Sigmoid colon (tissue), 7 donors: ENCODE measurements around the gene DNER. TPM values are rescaled to one million over a fixed set of nuclear protein-coding genes. Genes with fewer than 3 reads are reported as not detected.

Experiments
- DNase-seq: peaks from one replicate; pipeline ENCODE4 v3.0.0-alpha.2; 2019
- H3K27ac ChIP-seq, 4 donors: fragments of 200-600 bp; sonication (generic); one replicate each; pipeline ENCODE4 v1.5.1; 2016 to 2019; ENCODE audit warnings: mild to moderate bottlenecking in 1 of 4
- H3K27me3 ChIP-seq, 3 donors: fragments of 200-600 bp; sonication (generic); one replicate each; pipeline ENCODE4 v1.5.1; 2019; ENCODE audit warnings: mild to moderate bottlenecking in 1 of 3
- H3K36me3 ChIP-seq, 4 donors: fragments of 200-600 bp; sonication (generic); one replicate each; pipeline ENCODE4 v1.5.1; 2016 to 2019
- H3K4me1 ChIP-seq, 4 donors: fragments of 200-600 bp; sonication (generic); one replicate each; pipeline ENCODE4 v1.5.1; 2017 to 2019
- H3K4me3 ChIP-seq, 4 donors: fragments of 200-600 bp; sonication (generic); one replicate each; pipeline ENCODE4 v1.5.1; 2017 to 2019; ENCODE audit warnings: mild to moderate bottlenecking in 2 of 4, moderate library complexity in 1 of 4
- H3K9me3 ChIP-seq, 4 donors: fragments of 200-600 bp in 3 of 4; sonication (generic) in 3 of 4; one replicate each; pipeline versions ENCODE4 v1.5.1 to v1.6.1; 2013 to 2019
- EP300 ChIP-seq, 4 donors: sonication (generic); formaldehyde crosslinking; IDR thresholded peaks; one replicate each; pipeline ENCODE4 v1.6.1; 2017; ENCODE audit warnings: antibody characterized with exemption in 4 of 4
- POLR2A ChIP-seq, 2 donors: fragments of 450-650 bp; IDR thresholded peaks; one replicate each; pipeline ENCODE4 v1.6.1; 2016; ENCODE audit warnings: antibody characterized with exemption in 2 of 2, mild to moderate bottlenecking in 2 of 2, moderate library complexity in 2 of 2
- POLR2AphosphoS5 ChIP-seq, 4 donors: sonication (generic); formaldehyde crosslinking; IDR thresholded peaks; one replicate each; pipeline ENCODE4 v1.6.1; 2017; ENCODE audit warnings: antibody characterized with exemption in 4 of 4
- WGBS, 2 donors: extraction: QIAGEN DNeasy Blood & Tissue Kit; methylation state at CpG; one replicate each; pipeline ENCODE4 v1.1.7; 2013; 5-methylcytosine and 5-hydroxymethylcytosine counted together
- intact Hi-C: fragments of 100-400 bp; cut with DNase I; formaldehyde crosslinking; loops from one replicate; pipeline ENCODE4 v1.15.1; 2023
- polyA plus RNA-seq, 3 donors: library from polyadenylated mRNA; stranded (reverse); fragments of 200-250 nt; gene quantifications; one replicate each; pipeline ENCODE4 v1.2.3, GENCODE V29; 2013
- total RNA-seq, 4 donors: library from RNA; depleted of rRNA; stranded (reverse); fragments of >200 nt; gene quantifications; one replicate each; pipeline ENCODE4 v1.1.0, GENCODE V29; 2016
- TF ChIP-seq, protein P1 (sequence below), 4 experiments: fragments of 450-650 bp in 3 of 4; fragments of 200-600 bp in 1 of 4; IDR thresholded peaks; one replicate each; pipeline ENCODE4 v1.5.1; 2016 to 2019; ENCODE audit warnings: antibody characterized with exemption in 4 of 4, mild to moderate bottlenecking in 3 of 4, moderate library complexity in 2 of 4
- donor health status: healthy with polysubstance abuse.
- donor health status: Bipolar disorder and iron deficiency.
- donor health status: healthy.

Gene DNER
- total and polyA plus RNA-seq, 7 donors: 2.7 to 17.7 (median 9.9) TPM; not detected in 1

DNA sequence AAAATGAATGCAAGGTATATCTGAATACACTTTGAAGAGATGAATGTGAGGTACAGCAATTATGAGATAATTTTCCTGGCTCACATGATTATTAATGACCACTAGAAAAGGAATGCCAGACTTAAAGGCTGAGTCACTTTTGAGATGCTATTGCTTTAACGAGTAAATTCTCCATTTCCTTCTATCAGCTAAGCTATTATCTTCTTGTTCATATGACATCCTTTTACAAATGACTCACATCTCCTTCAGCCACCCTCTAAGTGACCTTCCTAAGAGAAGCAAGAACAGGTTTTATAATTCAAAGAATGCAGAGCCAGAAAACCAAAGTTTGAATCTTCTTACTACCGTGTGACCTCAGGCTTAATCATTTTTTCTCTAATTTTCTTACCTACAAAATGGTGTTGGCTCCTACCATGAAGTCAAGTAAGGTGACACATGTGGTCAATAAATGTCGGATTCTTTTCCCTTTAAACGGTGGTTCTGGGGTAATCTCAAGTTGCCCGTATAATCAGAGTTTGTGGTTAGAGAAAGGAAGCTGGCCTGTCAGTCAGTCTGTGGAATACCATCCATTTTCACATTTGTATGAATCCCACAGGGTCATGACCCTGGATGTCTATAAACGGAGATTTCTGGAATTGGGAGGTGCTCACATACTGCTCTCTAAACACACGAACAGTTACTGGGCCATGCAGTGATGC, 259.3 kb downstream of the DNER start:
- no peak for DNase-seq
- 61 to 66% methylated on average over 7 of the region's 7 CpGs for WGBS, 2 donors

DNA sequence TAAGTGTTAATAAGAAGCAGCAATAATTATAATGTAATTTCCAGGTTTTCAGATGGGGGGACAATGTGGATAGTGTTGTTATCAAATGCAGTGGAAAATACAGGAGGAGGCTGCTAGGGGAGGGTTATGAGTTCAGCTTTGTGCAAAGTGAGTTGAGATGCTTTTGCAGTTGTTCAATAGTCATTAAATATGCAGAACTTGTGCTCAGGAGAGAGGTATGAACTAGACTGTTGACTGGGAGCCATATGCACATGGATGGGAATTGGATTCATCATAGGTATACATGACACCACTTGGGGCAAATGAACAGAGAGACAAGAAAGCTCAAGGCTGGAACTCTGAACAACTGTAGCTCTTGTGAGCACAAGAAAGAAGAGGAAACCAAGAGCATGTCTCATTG, 261.1 kb downstream of the DNER start:
- no peaks in the 10 kb centered on the region for H3K36me3 ChIP-seq
- intact Hi-C loops: no loop called here
- no peak overlapping the region for H3K4me3 ChIP-seq
- no peaks in the 10 kb centered on the region for H3K4me1 ChIP-seq
- peaks cover 0 to 4% (median 0%) of the 10 kb centered on the region in 3 donors for H3K27me3 ChIP-seq
- TF ChIP-seq POLR2A (IDR thresholded peaks at IDR 0.05) (no peak), POLR2AphosphoS5 (IDR thresholded peaks at IDR 0.05) (no peak), EP300 (IDR thresholded peaks at IDR 0.05) (no peak)
- TF ChIP-seq, protein P1, sequence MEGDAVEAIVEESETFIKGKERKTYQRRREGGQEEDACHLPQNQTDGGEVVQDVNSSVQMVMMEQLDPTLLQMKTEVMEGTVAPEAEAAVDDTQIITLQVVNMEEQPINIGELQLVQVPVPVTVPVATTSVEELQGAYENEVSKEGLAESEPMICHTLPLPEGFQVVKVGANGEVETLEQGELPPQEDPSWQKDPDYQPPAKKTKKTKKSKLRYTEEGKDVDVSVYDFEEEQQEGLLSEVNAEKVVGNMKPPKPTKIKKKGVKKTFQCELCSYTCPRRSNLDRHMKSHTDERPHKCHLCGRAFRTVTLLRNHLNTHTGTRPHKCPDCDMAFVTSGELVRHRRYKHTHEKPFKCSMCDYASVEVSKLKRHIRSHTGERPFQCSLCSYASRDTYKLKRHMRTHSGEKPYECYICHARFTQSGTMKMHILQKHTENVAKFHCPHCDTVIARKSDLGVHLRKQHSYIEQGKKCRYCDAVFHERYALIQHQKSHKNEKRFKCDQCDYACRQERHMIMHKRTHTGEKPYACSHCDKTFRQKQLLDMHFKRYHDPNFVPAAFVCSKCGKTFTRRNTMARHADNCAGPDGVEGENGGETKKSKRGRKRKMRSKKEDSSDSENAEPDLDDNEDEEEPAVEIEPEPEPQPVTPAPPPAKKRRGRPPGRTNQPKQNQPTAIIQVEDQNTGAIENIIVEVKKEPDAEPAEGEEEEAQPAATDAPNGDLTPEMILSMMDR (IDR thresholded peaks at IDR 0.05): no peak
- no peak for DNase-seq
- H3K27ac ChIP-seq: no peak overlapping the region
- no peaks in the 10 kb centered on the region for H3K9me3 ChIP-seq

More for the DNA sequence above, 259.3 kb downstream of the DNER start:
- Histone ChIP-seq H3K4me3 (no peak overlapping the region), H3K27ac (no peak overlapping the region), H3K36me3 (no peaks in the 10 kb centered on the region), H3K9me3 (no peaks in the 10 kb centered on the region), H3K27me3 (peaks cover 0 to 4% (median 0%) of the 10 kb centered on the region in 3 donors), H3K4me1 (no peaks in the 10 kb centered on the region)
- intact Hi-C loops: no loop called here
- TF ChIP-seq POLR2A (IDR thresholded peaks at IDR 0.05) (no peak), EP300 (IDR thresholded peaks at IDR 0.05) (no peak), POLR2AphosphoS5 (IDR thresholded peaks at IDR 0.05) (no peak)
- TF ChIP-seq, protein P1 (IDR thresholded peaks at IDR 0.05): no peak

DNA sequence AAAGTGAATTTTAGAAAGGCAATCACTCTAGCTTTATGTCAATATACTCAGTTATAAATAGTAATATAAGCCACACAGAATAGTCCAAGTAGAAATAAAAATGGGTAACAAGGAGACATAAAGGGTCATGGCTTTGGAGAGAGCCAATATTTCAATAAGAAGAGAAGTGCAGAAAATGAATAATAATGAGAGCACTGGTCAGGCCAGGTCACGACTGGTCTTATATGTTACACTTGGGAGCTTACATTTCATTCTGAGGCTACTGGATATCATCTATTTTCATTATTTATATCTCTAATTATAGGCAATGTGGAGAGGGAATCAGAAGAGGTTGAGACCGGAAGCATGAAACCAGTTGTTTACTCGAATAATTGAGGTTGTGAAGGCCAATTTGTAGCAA, 262.5 kb downstream of the DNER start:
- Histone ChIP-seq H3K4me1 (peaks cover 0 to 3% (median under 1%) of the 10 kb centered on the region in 4 donors), H3K4me3 (no peak overlapping the region), H3K27me3 (peaks cover 0 to 4% (median 0%) of the 10 kb centered on the region in 3 donors), H3K9me3 (no peaks in the 10 kb centered on the region), H3K36me3 (no peaks in the 10 kb centered on the region), H3K27ac (no peak overlapping the region)
- no peak for TF ChIP-seq POLR2AphosphoS5 (IDR thresholded peaks at IDR 0.05)
- TF ChIP-seq, protein P1 (IDR thresholded peaks at IDR 0.05): no peak
- no peak for TF ChIP-seq EP300 (IDR thresholded peaks at IDR 0.05)
- no peak for TF ChIP-seq POLR2A (IDR thresholded peaks at IDR 0.05)
- 83 to 90% methylated on average over 3 of the region's 3 CpGs for WGBS, 2 donors
- intact Hi-C loops: no loop called here
- no peak for DNase-seq

DNA sequence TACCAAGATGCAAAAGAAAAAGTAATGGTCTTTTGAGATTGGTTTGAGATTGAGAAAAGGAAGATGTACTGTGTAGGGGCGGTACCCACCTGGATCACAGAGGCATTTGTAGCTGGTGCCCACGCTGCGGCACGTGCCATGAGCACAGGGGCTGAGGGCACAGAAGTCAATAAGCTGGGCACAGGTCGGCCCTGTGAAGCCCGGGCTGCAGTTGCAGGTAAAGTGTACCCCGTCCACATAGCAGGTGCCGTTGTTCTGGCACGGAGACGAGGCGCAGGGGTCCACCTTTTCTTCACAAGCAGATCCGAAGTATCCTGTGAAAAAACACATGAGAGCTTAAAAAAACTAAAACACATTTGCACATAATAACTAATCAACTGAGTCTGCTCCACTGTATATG, 267.1 kb downstream of the DNER start:
- WGBS, 2 donors: 91 to 92% methylated on average over 12 of the region's 12 CpGs
- no peaks in the 10 kb centered on the region for H3K9me3 ChIP-seq
- DNase-seq: no peak
- TF ChIP-seq EP300 (IDR thresholded peaks at IDR 0.05): no peak
- no peak for TF ChIP-seq POLR2A (IDR thresholded peaks at IDR 0.05)
- TF ChIP-seq, protein P1 (IDR thresholded peaks at IDR 0.05): no peak
- no peak for TF ChIP-seq POLR2AphosphoS5 (IDR thresholded peaks at IDR 0.05)
- peaks cover 0 to 37% (median 27%) of the 10 kb centered on the region in 4 donors for H3K4me1 ChIP-seq
- H3K27me3 ChIP-seq: no peaks in the 10 kb centered on the region
- no peaks in the 10 kb centered on the region for H3K36me3 ChIP-seq
- H3K4me3 ChIP-seq: no peak overlapping the region
- intact Hi-C loops: no loop called here
- peak overlapping the region in 2 of 4 donors; percentile 80 to 86 for H3K27ac ChIP-seq
